GM18520 (cell line): ENCODE measurements around the gene ZNF69.
"Not testable (repeated sequence)": the region's sequence is repeated elsewhere in the genome, so short reads cannot be mapped to it uniquely, and the experiment has no call there.

ENCODE experiments used
- ATAC-seq: cut with Tn5 transposase; IDR thresholded peaks from one replicate; pipeline ENCODE4 v1.9.1; 2021; ENCODE audit not compliant: unreplicated experiment

ZNF69 gene

DNA sequence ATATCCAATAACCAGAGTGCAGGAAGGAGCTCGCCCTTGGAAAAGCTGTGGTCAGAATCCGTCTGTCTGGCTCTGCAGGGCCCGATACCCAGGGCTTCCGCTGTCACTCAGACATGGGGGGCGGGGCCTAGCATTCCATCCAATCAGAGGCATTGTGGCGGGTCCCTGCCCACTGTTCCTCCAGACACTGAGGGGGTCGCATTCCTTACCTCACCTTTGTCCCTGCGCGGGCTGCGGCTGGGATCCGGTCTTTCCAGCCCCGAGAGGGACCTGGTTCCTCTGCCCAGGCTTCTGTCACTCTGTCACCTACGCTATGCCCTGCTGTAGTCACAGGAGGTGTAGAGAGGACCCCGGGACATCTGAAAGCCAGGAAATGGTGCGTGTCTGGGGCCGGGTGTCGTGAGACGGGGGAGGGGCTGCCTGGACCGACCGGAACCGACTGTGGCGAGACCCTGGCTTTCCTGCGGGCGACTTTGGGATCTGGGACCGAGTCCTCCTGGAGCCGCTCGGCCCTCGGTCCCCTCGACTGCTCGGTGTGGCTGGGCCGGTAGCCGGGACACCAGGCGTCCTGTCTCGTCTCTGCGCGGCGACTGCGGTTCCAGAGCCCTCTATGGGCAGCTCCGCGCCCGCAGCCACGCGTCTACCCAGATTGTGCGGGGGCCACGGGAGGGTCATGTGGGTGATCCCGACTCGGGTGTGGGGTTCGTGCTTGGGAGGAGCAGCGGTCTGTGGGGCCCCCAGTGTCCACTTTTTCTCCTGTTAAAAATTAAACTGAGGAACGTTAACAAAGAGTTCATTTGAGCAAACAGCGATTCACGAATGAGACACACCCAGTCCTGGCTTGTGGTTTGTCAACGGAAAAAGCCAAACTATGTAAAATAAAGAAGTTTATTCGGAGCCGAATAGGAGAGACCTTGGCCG, at the start of gene ZNF69:
Gene ZNF69, plus strand, starts transcription at position 172 of the 921 bp plus-strand sequence. Its CDS starts 142 bp downstream, at position 314.
- no peak for ATAC-seq

DNA sequence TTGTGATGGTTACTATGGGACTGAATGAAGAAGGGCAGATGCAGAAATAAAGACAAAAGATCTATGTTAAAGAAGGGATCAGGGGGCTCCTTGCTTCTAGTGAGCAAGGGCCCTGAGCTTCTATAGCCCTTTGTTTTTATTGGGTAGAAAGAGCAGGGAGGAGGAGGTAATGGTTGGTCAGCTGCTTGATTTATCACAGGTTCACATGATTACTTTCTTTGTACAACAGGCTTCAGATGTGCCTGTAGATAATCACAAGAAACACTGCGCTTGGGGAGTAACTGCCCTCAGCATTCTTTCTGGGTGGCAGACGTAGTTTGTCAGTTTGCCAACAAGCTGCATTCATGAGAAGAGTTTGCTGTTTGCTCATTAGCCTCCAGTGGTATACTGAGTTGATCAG, 43.9 kb upstream of the ZNF69 start:
- no peak for ATAC-seq

DNA sequence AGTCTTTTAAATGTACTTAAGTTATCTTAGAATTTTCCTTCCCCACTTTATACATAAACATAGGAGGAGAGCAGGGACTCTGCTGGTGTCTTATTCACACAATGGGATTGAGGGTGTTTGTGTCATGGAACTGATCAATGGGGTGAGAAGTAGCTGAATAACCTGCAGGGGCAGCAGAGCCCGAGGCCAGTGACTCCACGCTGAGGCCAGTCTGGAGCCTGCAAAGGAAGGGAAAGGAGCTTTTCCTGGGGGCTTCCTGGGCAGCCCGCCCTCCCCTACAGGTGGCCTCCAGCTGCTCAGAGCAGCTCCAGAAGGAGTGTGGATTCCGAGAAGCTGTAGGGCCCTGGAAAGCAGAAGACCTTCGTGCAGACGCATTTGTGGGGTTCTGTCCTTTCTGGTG, 40.0 kb upstream of the ZNF69 start:
- ATAC-seq: not testable (repeated sequence)

DNA sequence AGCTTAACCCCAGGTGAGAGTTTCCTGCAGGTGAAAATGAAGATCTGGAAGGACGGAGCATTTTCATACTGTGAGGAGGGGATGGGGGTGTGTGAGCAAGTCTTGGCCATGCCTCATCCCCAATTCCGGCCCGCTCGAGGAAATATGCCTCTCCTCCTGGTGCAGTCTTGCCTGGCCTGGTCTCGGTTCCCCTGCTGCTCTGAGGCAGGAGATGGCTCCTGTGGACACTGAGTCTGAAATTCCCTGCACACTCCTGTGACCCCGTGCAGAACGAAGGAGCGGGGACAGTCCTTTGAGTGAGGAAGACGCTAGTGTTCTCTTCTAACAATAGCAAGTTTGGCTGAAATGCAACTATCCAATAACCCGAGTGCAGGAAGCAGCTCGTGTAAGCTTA, 39.4 kb upstream of the ZNF69 start:
- no peak for ATAC-seq

DNA sequence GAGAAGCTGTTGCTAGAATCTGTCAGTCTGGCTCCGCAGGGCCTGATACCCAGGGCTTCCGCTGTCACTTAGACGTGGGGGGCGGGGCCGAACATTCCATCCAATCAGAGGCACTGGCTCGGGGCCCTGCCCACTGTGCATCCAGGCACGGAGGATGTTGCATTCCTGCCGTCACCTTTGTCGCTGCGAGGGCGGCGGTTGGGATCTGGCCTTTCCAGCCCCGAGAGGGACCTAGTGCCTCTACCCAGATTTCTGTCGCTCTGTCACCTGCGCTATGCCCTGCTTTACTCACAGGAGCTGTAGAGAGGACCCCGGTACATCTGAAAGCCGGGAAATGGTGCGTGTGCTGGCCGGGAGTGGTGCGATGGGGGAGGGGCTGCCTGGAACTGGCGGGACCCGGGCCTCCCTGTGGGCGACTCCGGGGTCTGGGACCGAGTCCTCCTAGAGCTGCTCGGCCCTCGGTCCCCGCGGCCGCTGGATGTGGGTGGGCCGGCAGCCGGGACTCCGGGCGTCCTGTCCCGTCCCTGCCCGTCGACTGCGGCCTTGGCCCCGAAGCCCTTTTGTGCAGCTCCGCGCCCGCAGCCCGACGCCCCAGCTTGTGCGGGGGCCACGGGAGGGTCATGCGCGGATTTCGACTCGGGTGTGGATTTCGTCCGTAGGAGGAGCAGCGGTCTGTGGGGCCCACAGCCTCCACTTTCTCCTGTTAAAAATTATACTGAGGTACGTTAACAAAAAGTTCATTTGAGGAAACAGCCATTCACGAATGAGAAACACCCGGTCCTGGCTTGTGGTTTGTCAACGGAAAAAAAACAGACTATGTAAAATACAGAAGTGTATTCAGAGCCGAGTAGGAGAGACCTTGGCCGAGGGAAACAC, 38.8 kb upstream of the ZNF69 start, which contains the start of gene ZNF439:
Gene ZNF439, plus strand, starts transcription at position 133 of the 876 bp plus-strand sequence. Its CDS starts 142 bp downstream, at position 275.
- no peak for ATAC-seq

DNA sequence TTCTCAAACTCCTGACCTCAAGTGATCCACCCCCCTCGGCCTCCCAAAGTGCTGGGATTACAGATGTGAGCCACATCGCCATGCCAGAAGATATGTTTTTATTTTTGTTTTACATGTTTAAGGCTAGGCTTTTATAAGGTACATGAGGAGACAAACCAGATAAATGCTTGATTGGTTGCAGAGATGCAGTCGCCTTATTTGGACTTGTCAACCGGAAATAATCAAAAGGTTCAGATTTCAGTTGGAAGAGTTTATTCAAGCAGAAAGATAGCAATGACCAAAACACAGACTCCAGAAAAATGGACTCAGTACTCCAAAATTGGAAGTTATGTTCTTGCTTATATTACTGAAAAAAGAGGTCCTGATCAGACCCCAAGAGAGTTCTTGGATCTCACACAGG, 37.3 kb upstream of the ZNF69 start:
- not testable (repeated sequence) for ATAC-seq

DNA sequence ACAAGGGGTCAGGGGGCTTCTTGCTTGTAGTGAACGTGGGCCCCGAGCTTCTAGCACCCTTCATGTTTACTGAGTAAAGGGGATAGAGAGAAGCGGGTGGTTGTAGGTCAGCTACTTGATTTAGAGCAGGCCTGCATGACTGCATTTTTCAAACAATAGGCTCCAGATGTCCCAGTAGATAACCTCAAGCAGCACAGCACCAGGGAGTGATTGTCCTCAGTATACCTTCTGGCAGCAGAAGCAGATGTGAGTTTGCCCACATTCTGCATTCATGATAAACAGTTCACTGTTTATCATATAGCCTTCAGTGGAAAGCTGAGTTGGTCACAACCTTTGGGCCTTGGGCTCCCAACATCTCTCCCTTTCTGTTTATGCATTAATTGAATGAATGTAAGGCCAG, 34.2 kb upstream of the ZNF69 start:
- ATAC-seq: no peak

DNA sequence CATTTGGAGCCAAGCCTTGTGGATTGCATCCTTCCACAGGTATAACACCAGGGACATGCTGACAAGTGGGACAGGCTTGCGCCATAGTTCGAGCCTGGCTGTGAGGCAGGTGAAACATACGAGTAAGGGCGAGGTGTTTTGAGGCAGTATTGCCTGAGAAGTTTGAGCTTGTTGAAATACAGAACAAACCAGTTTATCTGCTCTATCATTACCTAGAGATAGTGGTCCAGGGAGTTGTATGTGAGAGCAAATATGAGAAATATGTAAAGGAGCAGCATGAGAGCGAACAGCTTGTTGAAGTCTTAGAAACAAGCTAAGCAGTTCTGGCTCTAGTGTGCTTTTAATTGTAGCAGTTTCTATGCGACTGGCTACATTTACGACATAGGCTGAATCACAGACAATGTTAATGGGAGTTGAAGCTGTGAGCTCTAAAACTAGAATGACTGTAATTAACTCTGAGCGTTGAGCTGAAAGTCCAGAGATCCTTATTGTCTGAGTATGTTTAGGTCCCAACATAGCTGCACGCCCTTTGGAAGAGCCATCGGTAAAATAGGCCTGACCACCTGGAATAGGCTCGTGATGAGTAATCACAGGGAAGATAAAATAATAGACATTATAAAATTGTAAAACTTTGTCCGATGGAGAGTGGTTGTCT, 30.9 kb upstream of the ZNF69 start:
- ATAC-seq: no peak

DNA sequence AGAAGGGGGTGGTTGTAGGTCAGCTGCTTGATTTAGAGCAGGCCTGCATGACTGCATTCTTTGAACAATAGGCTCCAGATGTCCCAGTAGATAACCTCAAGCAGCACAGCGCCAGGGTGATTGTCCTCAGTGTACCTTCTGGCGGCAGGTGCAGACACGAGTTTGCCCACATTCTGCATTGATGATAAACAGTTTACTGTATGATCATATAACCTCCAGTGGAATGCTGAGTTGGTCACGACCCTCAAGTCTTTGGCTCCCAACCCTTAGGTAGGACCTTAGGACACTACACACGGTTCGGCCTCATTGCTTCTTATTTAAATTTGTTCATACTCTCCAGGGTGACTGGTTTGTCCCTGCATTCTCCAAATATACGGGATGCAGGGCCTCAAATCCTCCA, 26.9 kb upstream of the ZNF69 start:
- ATAC-seq: no peak

DNA sequence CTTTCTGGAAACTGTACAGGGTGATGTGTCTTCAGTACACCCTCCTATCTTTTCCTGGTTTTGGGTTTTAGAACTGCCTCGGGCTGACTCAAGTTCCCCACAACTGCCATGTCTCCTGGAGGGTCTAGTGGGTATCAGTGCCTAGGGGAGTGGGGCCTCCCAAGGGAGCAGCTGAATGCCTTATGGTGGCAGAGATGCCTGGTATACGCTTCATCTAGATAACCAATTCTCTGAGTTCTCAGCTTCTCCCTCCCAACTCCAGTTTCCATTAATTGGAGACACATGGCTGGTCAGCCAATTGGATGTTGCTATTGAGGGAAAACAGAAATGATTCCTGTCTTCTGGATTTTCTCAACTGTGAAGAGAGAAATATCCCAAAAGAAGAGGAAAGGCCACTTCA, 26.3 kb upstream of the ZNF69 start:
- ATAC-seq: no peak

DNA sequence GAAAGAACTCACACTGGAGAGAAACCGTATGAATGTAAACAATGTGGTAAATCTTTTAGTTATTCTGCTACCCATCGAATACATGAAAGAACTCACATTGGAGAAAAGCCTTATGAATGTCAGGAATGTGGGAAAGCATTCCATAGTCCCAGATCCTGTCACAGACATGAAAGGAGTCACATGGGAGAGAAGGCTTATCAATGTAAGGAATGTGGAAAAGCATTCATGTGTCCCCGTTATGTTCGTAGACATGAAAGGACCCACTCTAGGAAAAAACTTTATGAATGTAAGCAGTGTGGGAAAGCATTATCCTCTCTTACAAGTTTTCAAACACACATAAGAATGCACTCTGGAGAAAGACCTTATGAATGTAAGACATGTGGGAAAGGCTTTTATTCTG, 19.8 kb upstream of the ZNF69 start:
- not testable (repeated sequence) for ATAC-seq

DNA sequence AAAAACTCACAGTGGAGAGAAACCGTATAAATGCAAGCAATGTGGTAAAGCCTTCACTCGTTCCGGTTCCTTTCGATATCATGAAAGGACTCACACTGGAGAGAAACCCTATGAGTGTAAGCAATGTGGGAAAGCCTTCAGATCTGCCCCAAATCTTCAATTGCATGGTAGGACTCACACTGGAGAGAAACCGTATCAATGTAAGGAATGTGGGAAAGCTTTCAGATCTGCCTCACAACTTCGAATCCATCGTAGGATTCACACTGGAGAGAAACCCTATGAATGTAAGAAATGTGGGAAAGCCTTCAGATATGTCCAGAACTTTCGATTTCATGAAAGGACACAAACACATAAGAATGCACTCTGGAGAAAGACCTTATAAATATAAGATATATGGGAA, 19.4 kb upstream of the ZNF69 start:
- no peak for ATAC-seq

DNA sequence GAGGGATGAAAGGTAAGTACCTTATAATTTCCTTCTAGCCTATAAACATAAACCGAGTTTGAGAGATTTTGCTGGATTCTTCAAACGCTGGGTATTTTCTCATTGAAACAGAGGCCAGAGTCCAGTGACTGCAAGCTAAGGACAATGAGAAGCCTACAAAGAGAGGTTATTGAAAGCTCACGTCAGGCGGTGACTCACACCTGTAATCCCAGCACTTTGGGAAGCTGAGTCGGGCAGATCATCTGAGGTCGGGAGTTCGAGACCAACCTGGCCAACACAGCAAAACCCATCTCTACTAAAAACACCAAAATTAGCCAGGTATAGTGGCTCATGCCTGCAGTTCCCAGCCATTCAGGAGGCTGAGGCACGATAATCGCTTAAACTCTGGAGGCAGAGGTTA, 15.0 kb upstream of the ZNF69 start:
- no peak for ATAC-seq

DNA sequence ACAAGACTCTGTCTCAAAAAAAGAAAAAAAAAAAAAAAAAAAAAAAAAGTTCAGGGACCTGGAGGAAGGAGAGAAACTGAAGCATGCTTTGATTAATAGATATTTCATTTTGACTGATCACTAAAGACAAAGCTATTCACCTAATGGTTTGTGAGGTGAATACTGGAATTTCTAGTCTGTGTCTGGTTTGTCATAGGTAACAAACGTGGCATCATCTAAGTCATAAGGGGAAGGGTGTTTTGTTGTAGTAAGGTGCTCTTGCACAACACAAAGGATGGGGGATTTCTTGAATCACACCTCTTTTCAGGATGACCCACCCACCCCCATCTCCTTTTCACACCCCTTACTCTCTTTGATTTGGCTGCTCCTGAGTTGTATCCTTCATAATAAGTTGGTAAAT, 13.8 kb upstream of the ZNF69 start:
- no peak for ATAC-seq

DNA sequence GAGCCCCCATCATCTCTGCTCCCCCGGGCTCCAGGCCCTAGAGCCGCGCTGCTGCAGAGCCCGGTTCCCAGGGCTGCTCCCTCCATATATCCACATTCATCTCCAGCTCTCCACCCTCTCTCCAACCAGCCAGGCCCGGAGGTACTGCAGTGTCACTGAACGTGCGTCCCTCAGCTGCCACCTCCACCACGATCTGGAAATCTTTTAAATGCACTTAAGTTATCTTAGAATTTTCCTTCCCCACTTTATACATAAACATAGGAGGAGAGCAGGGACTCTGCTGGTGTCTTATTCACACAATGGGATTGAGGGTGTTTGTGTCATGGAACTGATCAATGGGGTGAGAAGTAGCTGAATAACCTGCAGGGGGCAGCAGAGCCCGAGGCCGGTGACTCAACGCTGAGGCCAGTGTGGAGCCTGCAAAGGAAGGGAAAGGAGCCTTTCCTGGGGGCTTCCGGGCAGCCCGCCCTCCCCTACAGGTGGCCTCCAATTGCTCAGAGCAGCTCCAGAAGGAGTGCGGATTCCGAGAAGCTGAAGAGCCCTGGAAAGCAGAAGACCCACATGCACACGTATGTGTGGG, 7.8 kb upstream of the ZNF69 start:
- ATAC-seq: not testable (repeated sequence)

DNA sequence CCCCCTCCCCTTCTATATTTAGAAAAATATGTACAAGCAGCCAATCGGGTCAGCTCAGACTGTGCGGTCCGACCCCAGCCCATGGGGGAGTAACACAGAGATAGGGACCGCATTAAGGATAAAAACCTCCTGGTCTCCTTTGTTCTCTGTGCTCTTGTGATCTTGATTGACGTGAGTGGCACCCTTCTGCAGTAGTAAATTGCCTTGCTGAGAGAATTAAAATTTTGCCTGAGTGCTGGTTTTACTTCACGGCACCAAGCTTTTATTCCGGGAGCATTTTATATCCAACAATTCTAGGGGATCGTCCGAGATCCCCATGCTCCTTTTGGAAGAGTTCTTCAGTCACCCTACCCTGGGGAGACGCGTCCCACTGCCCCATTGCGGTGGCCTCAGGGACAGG, 7.0 kb upstream of the ZNF69 start:
- ATAC-seq: no peak

DNA sequence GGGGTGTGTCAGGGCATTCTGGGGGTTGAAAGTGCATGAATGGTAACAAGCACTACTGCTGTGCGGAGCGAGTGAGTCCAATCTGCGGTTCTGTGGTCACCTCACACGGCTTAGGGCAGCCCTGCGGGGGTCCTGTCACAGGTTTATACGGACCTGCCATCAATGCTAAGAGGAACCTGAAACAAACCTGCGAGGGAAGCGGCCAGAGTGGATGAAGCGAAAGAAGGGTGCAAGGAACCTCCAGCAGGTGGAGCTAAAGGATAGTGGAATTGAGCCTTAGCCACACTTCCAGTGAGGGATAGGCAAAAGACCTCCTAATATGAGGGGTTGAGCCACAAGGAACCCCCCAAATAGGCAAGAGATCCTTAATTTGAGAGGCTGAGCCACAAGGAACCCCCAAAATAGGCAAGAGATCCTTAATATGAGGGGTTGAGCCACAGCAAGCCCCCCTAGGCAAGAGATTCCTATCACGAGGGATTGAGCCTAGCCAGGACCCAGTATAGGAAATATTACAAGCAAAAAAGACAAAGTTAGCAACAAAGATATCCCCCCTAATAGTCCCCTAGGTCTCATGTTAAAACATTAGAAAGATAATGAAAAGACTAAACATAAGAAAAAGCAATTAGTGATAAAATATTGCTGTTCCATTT, 6.3 kb upstream of the ZNF69 start:
- no peak for ATAC-seq

DNA sequence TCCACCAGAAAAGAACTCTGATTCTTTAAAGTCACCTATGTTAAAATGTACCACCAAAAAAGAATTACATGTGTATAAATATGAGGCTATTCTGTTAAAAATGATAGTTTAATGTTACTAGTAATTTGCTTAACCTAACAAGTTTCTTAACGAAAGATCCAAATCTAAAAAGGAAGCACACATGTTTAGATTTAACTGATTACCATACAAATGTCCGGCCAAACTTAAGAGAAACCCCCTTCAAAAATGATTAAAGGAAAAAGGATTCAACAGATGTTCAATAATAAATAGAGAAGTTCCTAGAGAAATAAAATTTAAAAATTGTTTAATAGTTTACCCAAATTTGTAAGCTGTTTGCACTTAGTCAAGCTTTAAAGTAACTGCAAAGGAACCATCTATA, 5.0 kb upstream of the ZNF69 start:
- no peak for ATAC-seq

DNA sequence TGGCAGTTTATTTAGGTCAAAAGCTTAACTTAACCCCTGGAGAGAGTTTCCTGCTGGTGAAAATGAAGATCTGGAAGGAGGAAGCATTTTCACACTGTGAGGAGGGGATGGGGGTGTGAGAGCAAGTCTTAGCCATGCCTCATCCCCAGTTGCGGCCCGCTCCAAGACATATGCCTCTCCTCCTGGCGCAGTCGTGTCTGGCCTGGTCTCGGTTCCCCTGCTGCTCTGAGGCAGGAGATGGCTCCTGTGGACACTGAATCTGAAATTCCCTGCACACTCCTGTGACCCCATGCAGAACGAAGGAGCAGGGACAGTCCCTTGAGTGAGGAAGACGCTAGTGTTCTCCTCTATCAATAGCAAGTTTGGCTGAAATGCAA, 360 bp upstream of the ZNF69 start:
- no peak for ATAC-seq

DNA sequence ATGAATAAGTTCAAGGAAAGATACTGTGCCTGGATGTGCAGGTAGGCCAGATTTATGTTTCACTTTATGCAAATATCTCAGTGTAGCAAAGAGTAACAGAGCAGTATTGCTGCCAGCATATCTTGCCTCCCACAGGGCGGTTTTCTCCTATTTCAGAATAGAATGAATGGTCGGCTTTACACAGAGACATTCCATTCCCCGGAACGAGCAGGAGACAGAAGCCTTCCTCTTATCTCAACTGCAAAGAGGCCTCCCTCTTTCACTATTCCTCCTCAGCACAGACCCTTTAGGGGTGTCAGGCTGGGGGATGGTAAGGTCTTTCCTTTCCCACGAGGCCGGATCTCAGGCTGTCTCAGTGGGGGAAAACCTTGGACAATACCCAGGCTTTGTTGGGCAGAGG, 2.3 kb downstream of the ZNF69 start:
- not testable (repeated sequence) for ATAC-seq
